ENCODE measurements around the gene ME3.
"Not testable (repeated sequence)": the region's sequence is repeated elsewhere in the genome, so short reads cannot be mapped to it uniquely, and the experiment has no call there.

ME3 gene

GRCh38 chr11:86433361-86434095, 238.9 kb downstream of the ME3 start:
- DNase-seq (ENCODE audit: low read depth in 2 of 2) = not testable (repeated sequence)

GRCh38 chr11:86431258-86431657, 241.2 kb downstream of the ME3 start:
- DNase-seq (ENCODE audit: low read depth in 2 of 2) = no peak

GRCh38 chr11:86427441-86427840, 245.0 kb downstream of the ME3 start:
- no peak for DNase-seq (ENCODE audit: low read depth in 2 of 2)

GRCh38 chr11:86423488-86423887, 248.9 kb downstream of the ME3 start:
- DNase-seq (ENCODE audit: low read depth in 2 of 2) = not testable (repeated sequence)

GRCh38 chr11:86422371-86422770, 250.0 kb downstream of the ME3 start:
- DNase-seq (ENCODE audit: low read depth in 2 of 2) = no peak

- no peak for DNase-seq (ENCODE audit: low read depth in 2 of 2)
Measured at GRCh38 chr11:86421946-86422345, 250.5 kb downstream of the ME3 start.

- no peak for DNase-seq (ENCODE audit: low read depth in 2 of 2)
Measured at GRCh38 chr11:86418917-86419316, 253.5 kb downstream of the ME3 start.

GRCh38 chr11:86418513-86418912, 253.9 kb downstream of the ME3 start:
- DNase-seq (ENCODE audit: low read depth in 2 of 2) = no peak

- no peak for DNase-seq (ENCODE audit: low read depth in 2 of 2)
Measured at GRCh38 chr11:86418106-86418505, 254.3 kb downstream of the ME3 start.

GRCh38 chr11:86416951-86417350, 255.5 kb downstream of the ME3 start:
- DNase-seq (ENCODE audit: low read depth in 2 of 2) = not testable (repeated sequence)

- no peak for DNase-seq (ENCODE audit: low read depth in 2 of 2)
Measured at GRCh38 chr11:86416494-86416893, 255.9 kb downstream of the ME3 start.

GRCh38 chr11:86415026-86415425, 257.4 kb downstream of the ME3 start:
- no peak for DNase-seq (ENCODE audit: low read depth in 2 of 2)

- no peak for DNase-seq (ENCODE audit: low read depth in 2 of 2)
Measured at GRCh38 chr11:86414032-86414431, 258.4 kb downstream of the ME3 start.

- no peak for DNase-seq (ENCODE audit: low read depth in 2 of 2)
Measured at GRCh38 chr11:86408845-86409244, 263.6 kb downstream of the ME3 start.

- no peak for DNase-seq (ENCODE audit: low read depth in 2 of 2)
Measured at GRCh38 chr11:86403458-86403857, 269.0 kb downstream of the ME3 start.

GRCh38 chr11:86398106-86398505, 274.3 kb downstream of the ME3 start:
- DNase-seq (ENCODE audit: low read depth in 2 of 2) = no peak

- no peak for DNase-seq (ENCODE audit: low read depth in 2 of 2)
Measured at GRCh38 chr11:86397351-86397750, 275.1 kb downstream of the ME3 start.

GRCh38 chr11:86396396-86396795, 276.0 kb downstream of the ME3 start:
- no peak for DNase-seq (ENCODE audit: low read depth in 2 of 2)

GRCh38 chr11:86395061-86395551, 277.3 kb downstream of the ME3 start:
- DNase-seq (ENCODE audit: low read depth in 2 of 2) = no peak
